H9 (cell line): Measurements from ENCODE around the gene LUZP2. TPM values are rescaled to one million over a fixed set of nuclear protein-coding genes. Genes with fewer than 3 reads are reported as not detected.
A peak's percentile ranks its signal among the peaks of the same experiment; 100 is the strongest.

Experiments used
- DNase-seq: peaks from one replicate; pipeline ENCODE4 v3.0.0-alpha.2; 2017
- H2AFZ ChIP-seq: one replicate; pipeline ENCODE4 v1.6.1; 2013; ENCODE audit warnings: mild to moderate bottlenecking, low read length, control low read depth, moderate library complexity
- H2AK5ac ChIP-seq: 2 replicates; pipeline ENCODE4 v1.6.1; 2013; ENCODE audit warnings: low read length, control low read depth, mixed read lengths; ENCODE audit not compliant: insufficient read length
- H2BK120ac ChIP-seq: one replicate; pipeline ENCODE4 v1.6.1; 2013; ENCODE audit warnings: low read depth, mild to moderate bottlenecking, low read length, control low read depth, inconsistent platforms; ENCODE audit not compliant: poor library complexity, severe bottlenecking
- H2BK12ac ChIP-seq: 2 replicates; pipeline ENCODE4 v1.6.1; 2013; ENCODE audit warnings: low read length, control low read depth, mixed read lengths, low read depth; ENCODE audit not compliant: insufficient read length
- H2BK15ac ChIP-seq: 2 replicates; pipeline ENCODE4 v1.6.1; 2013; ENCODE audit warnings: low read depth, low read length, control low read depth
- H2BK20ac ChIP-seq: one replicate; pipeline ENCODE4 v1.6.1; 2013; ENCODE audit warnings: low read depth, mild to moderate bottlenecking, low read length, control low read depth, inconsistent platforms; ENCODE audit not compliant: poor library complexity, severe bottlenecking
- H2BK5ac ChIP-seq: 2 replicates; pipeline ENCODE4 v1.6.1; 2013; ENCODE audit warnings: low read length, control low read depth, mixed read lengths; ENCODE audit not compliant: insufficient read length
- H3K14ac ChIP-seq: 2 replicates; pipeline ENCODE4 v1.6.1; 2013; ENCODE audit warnings: low read length, control low read depth; ENCODE audit not compliant: insufficient read depth
- H3K18ac ChIP-seq: 2 replicates; pipeline ENCODE4 v1.6.1; 2013; ENCODE audit warnings: low read depth, mild to moderate bottlenecking, mixed read lengths, low read length, control low read depth; ENCODE audit not compliant: insufficient read length
- H3K23ac ChIP-seq: 2 replicates; pipeline ENCODE4 v1.6.1; 2013; ENCODE audit warnings: low read length, control low read depth, mixed read lengths, low read depth; ENCODE audit not compliant: insufficient read length
- H3K23me2 ChIP-seq: 2 replicates; pipeline ENCODE4 v1.6.1; 2013; ENCODE audit warnings: low read depth, mild to moderate bottlenecking, mixed read lengths, low read length, control low read depth; ENCODE audit not compliant: insufficient read length, poor library complexity, severe bottlenecking
- H3K27ac ChIP-seq: 2 replicates; pipeline ENCODE4 v1.5.1; 2013; ENCODE audit warnings: low read length, control low read depth, mixed read lengths, low read depth; ENCODE audit not compliant: insufficient read length
- H3K27me3 ChIP-seq: 2 replicates; pipeline ENCODE4 v1.6.1; 2013; ENCODE audit warnings: low read length, control low read depth, inconsistent platforms; ENCODE audit not compliant: insufficient read depth
- H3K4ac ChIP-seq: 2 replicates; pipeline ENCODE4 v1.6.1; 2013; ENCODE audit warnings: low read depth, mild to moderate bottlenecking, control low read depth, inconsistent platforms, low read length, moderate library complexity
- H3K4me1 ChIP-seq: 2 replicates; pipeline ENCODE4 v1.6.1; 2013; ENCODE audit warnings: low read length, control low read depth, inconsistent platforms; ENCODE audit not compliant: insufficient read depth
- H3K4me2 ChIP-seq: 2 replicates; pipeline ENCODE4 v1.6.1; 2013; ENCODE audit warnings: low read length, control low read depth, mixed read lengths; ENCODE audit not compliant: insufficient read length, insufficient read depth
- H3K56ac ChIP-seq: 2 replicates; pipeline ENCODE4 v1.6.1; 2013; ENCODE audit warnings: low read depth, mild to moderate bottlenecking, mixed read lengths, low read length, control low read depth; ENCODE audit not compliant: insufficient read length
- H3K79me1 ChIP-seq: 2 replicates; pipeline ENCODE4 v1.6.1; 2013; ENCODE audit warnings: low read depth, mild to moderate bottlenecking, moderate library complexity, low read length, control low read depth, inconsistent platforms; ENCODE audit not compliant: insufficient read depth, poor library complexity, severe bottlenecking
- H3K79me2 ChIP-seq: 2 replicates; pipeline ENCODE4 v1.6.1; 2013; ENCODE audit warnings: low read length, control low read depth, inconsistent platforms; ENCODE audit not compliant: insufficient read depth
- H3K9ac ChIP-seq: 2 replicates; pipeline ENCODE4 v1.6.1; 2013; ENCODE audit warnings: low read length, control low read depth, mixed read lengths; ENCODE audit not compliant: insufficient read length; ENCODE audit errors: extremely low read depth
- H3K9me3 ChIP-seq: one replicate; pipeline ENCODE4 v1.6.1; 2013; ENCODE audit warnings: low read depth, low read length, inconsistent platforms; ENCODE audit not compliant: control insufficient read depth
- H3T11ph ChIP-seq: one replicate; pipeline ENCODE4 v1.6.1; 2013; ENCODE audit warnings: mild to moderate bottlenecking, low read length, control low read depth, inconsistent platforms
- H4K20me1 ChIP-seq: one replicate; pipeline ENCODE4 v1.6.1; 2013; ENCODE audit not compliant: control insufficient read depth, insufficient read length, insufficient read depth
- H4K5ac ChIP-seq: 2 replicates; pipeline ENCODE4 v1.6.1; 2013; ENCODE audit warnings: low read depth, mild to moderate bottlenecking, mixed read lengths, low read length, control low read depth; ENCODE audit not compliant: insufficient read length
- H4K8ac ChIP-seq: replicated peaks from 2 replicates; pipeline ENCODE4 v1.6.1; 2013; ENCODE audit warnings: low read length, control low read depth, mixed read lengths, low read depth; ENCODE audit not compliant: insufficient read length
- H4K91ac ChIP-seq: 2 replicates; pipeline ENCODE4 v1.6.1; 2013; ENCODE audit warnings: low read depth, mild to moderate bottlenecking, moderate library complexity, mixed read lengths, low read length, control low read depth; ENCODE audit not compliant: insufficient read length
- H3K27ac Mint-ChIP-seq, 3 experiments: 2 replicates in 2 of 3; 3 replicates in 1 of 3; pipeline ENCODE4 v1.8.0; 2020 to 2021; ENCODE audit warnings: mixed read lengths in 3 of 3, mild to moderate bottlenecking in 1 of 3, moderate library complexity in 1 of 3
- H3K27me3 Mint-ChIP-seq: 2 replicates; pipeline ENCODE4 v1.8.0; 2021; ENCODE audit warnings: low read depth, mild to moderate bottlenecking, moderate library complexity, mixed read lengths
- H3K36me3 Mint-ChIP-seq, 3 experiments: 2 replicates in 2 of 3; 3 replicates in 1 of 3; pipeline ENCODE4 v1.8.0; 2020 to 2021; ENCODE audit warnings: low read depth in 3 of 3, mixed read lengths in 3 of 3; ENCODE audit not compliant: insufficient read depth in 1 of 3
- H3K4me1 Mint-ChIP-seq, 2 experiments: 2 replicates each; pipeline ENCODE4 v1.8.0; 2020; ENCODE audit warnings: mixed read lengths in 2 of 2
- H3K4me3 Mint-ChIP-seq, 2 experiments: 2 replicates in 1 of 2; 3 replicates in 1 of 2; pipeline ENCODE4 v1.8.0; 2020 to 2021; ENCODE audit warnings: mild to moderate bottlenecking in 2 of 2, mixed read lengths in 2 of 2, moderate library complexity in 1 of 2
- H3K9me3 Mint-ChIP-seq, 2 experiments: 2 replicates in 1 of 2; 3 replicates in 1 of 2; pipeline ENCODE4 v1.8.0; 2020; ENCODE audit warnings: mild to moderate bottlenecking in 2 of 2, mixed read lengths in 2 of 2, moderate library complexity in 1 of 2
- CTCF ChIP-seq: fragments of 200-600 bp; sonication (generic); conservative IDR thresholded peaks from 3 replicates; pipeline ENCODE4 v1.8.0; 2021; ENCODE audit warnings: antibody characterized with exemption, mild to moderate bottlenecking
- total RNA-seq: library from RNA; stranded (reverse); gene quantifications from 2 replicates; pipeline ENCODE4 v1.2.1, GENCODE V29; 2021

LUZP2 gene
- total RNA-seq, 1 experiment from 2014 or later, result 25.4 TPM

GRCh38 chr11:24642648-24643047 is 145.8 kb downstream of the LUZP2 start:
- H3K23ac ChIP-seq, result no peak overlapping the region
- H3K56ac ChIP-seq, result no peak overlapping the region
- no peaks in the 10 kb centered on the region for H4K20me1 ChIP-seq
- H2BK15ac ChIP-seq, result no peak overlapping the region
- no peak overlapping the region for H3K27ac ChIP-seq
- peaks cover 14 to 17% of the 10 kb centered on the region in 2 experiments for H3K4me1 Mint-ChIP-seq
- no peak overlapping the region for H2BK12ac ChIP-seq
- no peaks in the 10 kb centered on the region for H3K79me2 ChIP-seq
- H3K18ac ChIP-seq, result no peak overlapping the region
- no peak overlapping the region for H3T11ph ChIP-seq
- no peak overlapping the region for H2AK5ac ChIP-seq
- H3K36me3 Mint-ChIP-seq, result peaks cover 0 to 4% (median 2%) of the 10 kb centered on the region in 3 experiments; a peak in 4 of 7 replicates
- no peaks in the 10 kb centered on the region for H3K27me3 ChIP-seq
- no peaks in the 10 kb centered on the region; the same call in 1 of the 2 replicates for H3K4me1 ChIP-seq
- no peak overlapping the region for H4K5ac ChIP-seq
- H3K79me1 ChIP-seq, result no peaks in the 10 kb centered on the region
- peak overlapping the region in 1 of 3 experiments; percentile 5; a peak in 2 of 7 replicates for H3K27ac Mint-ChIP-seq
- H3K9me3 Mint-ChIP-seq, result no peaks in the 10 kb centered on the region
- H3K4me3 Mint-ChIP-seq, result no peak overlapping the region
- no peak overlapping the region for H3K14ac ChIP-seq
- no peak overlapping the region for H4K8ac ChIP-seq
- no peak for DNase-seq
- no peak overlapping the region for H3K9ac ChIP-seq
- no peaks in the 10 kb centered on the region for H3K27me3 Mint-ChIP-seq
- no peak overlapping the region for H3K4ac ChIP-seq
- no peak overlapping the region for H4K91ac ChIP-seq
- no peak overlapping the region for H2BK5ac ChIP-seq
- TF ChIP-seq CTCF, result no peak
- no peak overlapping the region for H2BK20ac ChIP-seq
- no peaks in the 10 kb centered on the region for H3K9me3 ChIP-seq
- no peak overlapping the region for H3K4me2 ChIP-seq
- H2AFZ ChIP-seq, result no peak overlapping the region
- no peaks in the 10 kb centered on the region for H3K23me2 ChIP-seq
- H2BK120ac ChIP-seq, result no peak overlapping the region
